PC-9 (cell line): ENCODE data around the gene MRPS14.

Experiments used
- EZH2 ChIP-seq: fragments of 200-600 bp; sonication (generic); IDR thresholded peaks from 2 replicates; pipeline ENCODE4 v1.8.0; 2017; ENCODE audit warnings: antibody characterized with exemption, low read depth
- TF ChIP-seq, protein P1 (sequence below): fragments of 200-600 bp; sonication (generic); conservative IDR thresholded peaks from 2 replicates; pipeline ENCODE4 v1.6.1; 2017; ENCODE audit warnings: mixed run types, antibody characterized with exemption, mild to moderate bottlenecking, moderate library complexity

DNA sequence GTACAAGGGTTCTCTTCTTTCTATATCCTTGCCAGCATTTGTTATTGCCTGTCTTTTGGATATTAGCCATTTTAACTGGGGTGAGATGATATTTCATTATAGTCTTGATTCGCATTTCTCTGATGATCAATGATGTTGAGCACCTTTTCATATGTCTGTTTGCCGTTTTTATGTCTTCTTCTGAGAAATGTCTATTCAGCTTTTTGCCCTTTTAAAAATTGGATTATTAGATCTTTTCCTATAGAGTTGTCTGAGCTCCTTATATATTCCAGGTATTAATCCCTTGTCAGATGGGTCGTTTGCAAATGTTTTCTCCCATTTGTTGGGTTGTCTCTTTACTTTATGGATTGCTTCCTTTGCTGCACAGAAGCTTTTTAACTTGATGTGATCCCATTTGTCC is 19.4 kb upstream of the MRPS14 start:
- TF ChIP-seq, protein P1, sequence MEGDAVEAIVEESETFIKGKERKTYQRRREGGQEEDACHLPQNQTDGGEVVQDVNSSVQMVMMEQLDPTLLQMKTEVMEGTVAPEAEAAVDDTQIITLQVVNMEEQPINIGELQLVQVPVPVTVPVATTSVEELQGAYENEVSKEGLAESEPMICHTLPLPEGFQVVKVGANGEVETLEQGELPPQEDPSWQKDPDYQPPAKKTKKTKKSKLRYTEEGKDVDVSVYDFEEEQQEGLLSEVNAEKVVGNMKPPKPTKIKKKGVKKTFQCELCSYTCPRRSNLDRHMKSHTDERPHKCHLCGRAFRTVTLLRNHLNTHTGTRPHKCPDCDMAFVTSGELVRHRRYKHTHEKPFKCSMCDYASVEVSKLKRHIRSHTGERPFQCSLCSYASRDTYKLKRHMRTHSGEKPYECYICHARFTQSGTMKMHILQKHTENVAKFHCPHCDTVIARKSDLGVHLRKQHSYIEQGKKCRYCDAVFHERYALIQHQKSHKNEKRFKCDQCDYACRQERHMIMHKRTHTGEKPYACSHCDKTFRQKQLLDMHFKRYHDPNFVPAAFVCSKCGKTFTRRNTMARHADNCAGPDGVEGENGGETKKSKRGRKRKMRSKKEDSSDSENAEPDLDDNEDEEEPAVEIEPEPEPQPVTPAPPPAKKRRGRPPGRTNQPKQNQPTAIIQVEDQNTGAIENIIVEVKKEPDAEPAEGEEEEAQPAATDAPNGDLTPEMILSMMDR = no peak
- no peak for TF ChIP-seq EZH2
